GM12801 (cell line): ENCODE data around the gene LANCL2.

Experiments
- TF ChIP-seq, protein P1 (sequence below): IDR thresholded peaks from one replicate; pipeline ENCODE4 v1.5.1; 2011; ENCODE audit warnings: control low read depth; ENCODE audit not compliant: insufficient read length; ENCODE audit errors: extremely low read depth

The LANCL2 gene, protein sequence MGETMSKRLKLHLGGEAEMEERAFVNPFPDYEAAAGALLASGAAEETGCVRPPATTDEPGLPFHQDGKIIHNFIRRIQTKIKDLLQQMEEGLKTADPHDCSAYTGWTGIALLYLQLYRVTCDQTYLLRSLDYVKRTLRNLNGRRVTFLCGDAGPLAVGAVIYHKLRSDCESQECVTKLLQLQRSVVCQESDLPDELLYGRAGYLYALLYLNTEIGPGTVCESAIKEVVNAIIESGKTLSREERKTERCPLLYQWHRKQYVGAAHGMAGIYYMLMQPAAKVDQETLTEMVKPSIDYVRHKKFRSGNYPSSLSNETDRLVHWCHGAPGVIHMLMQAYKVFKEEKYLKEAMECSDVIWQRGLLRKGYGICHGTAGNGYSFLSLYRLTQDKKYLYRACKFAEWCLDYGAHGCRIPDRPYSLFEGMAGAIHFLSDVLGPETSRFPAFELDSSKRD

DNA sequence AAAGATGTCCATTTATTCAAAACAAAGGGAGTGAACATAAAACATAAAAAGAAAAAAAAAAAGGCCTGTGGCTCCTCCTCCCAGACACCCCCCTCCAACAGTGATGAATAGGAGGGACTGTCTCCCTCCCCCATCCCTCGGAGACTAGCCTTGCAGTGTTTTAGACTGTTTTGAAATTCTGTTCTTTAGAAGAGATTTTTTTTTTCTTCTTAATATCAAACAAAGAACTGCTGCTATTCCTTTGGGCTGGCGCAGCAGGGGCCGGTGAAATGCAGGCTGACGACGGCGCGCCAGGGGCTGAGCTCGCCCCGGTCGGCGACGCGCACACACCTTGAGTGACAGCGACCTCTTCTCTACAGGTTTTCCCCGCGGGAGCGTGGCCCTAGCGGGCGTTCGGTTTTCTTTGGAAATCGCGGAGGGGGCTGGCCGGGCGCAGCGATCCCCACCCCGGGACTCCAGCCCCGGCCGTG lies at the start of gene LANCL2:
TSS of gene LANCL2 (plus strand) at position 133 of the 470 bp plus-strand sequence. CDS start 689 bp downstream, outside the sequence.
- TF ChIP-seq, protein P1, sequence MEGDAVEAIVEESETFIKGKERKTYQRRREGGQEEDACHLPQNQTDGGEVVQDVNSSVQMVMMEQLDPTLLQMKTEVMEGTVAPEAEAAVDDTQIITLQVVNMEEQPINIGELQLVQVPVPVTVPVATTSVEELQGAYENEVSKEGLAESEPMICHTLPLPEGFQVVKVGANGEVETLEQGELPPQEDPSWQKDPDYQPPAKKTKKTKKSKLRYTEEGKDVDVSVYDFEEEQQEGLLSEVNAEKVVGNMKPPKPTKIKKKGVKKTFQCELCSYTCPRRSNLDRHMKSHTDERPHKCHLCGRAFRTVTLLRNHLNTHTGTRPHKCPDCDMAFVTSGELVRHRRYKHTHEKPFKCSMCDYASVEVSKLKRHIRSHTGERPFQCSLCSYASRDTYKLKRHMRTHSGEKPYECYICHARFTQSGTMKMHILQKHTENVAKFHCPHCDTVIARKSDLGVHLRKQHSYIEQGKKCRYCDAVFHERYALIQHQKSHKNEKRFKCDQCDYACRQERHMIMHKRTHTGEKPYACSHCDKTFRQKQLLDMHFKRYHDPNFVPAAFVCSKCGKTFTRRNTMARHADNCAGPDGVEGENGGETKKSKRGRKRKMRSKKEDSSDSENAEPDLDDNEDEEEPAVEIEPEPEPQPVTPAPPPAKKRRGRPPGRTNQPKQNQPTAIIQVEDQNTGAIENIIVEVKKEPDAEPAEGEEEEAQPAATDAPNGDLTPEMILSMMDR = no peak

DNA sequence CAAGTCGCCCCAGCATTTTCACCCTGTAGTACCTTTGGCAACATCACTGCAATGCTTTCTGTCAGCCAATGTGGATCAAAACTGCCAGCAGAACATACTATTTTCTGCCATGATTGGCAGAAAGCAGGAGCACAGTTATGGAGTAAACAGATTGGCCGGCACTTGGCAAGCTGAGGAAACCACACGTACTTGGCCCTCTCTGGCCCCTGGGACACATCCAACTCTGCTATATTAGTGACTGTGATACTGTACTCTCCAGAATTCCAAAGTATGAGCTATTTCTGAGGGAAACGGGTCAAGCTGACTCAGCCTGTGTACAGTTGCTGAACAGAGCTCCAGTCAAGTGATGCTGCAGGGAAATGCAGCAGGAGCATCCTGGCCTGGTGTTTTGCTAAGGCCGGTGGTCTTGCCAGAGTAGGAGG lies 39.8 kb upstream of the LANCL2 start:
- TF ChIP-seq, protein P1 = no peak

DNA sequence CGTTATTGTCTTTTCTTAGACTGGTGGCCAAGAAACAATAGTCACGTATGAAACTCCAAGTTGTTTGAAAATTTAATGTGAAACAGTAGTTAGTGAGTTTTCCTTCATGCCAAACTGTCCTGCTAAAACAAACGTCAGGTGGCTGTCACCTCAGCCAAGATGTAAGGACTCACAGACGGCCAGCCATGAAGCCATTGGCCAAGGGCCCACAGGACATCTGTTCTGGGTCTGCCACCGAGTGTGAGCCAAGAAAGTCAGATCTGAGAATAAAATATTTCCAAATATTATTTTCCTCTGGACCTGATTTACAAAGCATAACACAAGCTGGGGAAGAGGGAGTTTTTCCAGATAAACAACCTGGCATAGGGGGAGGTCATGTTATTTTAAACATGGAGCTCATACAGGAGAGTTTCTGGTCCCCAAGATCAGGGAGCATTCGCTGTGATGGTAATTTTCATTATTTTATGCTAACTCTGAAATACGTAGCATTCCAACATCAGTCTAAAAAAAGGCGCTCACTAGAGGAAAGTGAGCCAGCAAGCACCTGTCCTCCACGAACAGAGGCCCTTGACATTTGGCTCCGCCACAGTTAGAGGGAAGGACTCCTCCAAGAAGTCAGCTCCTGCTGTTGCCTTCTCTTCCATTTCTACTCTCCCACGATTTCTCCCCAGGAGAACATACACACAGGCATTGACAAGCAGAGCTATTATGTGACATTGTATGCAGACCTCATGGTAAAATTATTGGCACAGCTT lies 38.9 kb upstream of the LANCL2 start:
- TF ChIP-seq, protein P1 = no peak

DNA sequence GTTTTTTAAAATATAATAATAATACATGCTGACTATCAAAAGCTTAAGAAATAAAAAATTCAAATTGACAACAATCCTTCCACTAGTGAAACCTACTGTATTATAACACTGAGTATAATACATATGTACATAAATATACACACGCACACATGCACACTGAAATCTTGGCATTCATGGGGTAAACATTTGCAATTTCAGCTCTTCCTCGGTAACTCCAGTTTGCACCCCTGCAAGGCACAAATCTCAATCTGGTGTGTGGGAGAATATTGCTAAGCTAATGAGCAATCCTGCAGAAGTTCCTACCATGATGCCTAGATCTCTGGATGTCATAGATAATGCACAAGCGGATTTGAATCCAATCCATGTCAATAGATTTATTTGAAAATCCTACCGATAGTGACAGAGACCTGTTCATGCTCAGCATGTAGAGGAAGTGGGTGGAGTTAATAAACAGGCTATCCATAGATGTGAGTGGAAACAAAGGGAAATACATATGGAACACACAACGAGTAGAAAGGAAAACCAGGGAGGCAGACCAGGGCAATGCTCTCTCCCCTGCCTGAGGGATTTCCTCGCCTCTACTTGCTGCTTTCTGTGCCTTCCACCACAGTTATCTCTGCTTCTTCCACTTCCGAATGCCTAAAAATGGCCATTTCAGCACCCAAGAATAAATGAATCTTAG lies 38.1 kb upstream of the LANCL2 start:
- TF ChIP-seq, protein P1 = no peak

DNA sequence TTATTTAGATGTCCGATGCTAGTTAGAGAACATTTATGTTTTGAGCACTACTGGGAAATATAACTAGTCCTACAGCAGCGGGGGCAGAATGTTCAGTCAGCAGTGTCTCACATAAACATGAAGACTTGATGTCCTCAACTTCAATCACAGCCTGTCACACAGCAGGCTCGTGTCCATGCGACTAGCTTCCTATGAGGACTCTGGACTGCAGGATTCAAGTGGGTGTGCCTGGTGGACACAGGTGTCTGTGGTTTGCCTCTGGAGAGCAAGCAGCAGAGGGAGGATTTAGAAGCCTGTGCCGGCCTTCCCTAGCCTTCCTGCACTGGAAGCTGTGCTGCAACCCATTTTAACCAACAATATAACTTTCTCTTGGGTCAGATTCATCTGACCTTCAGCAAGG lies 30.0 kb upstream of the LANCL2 start:
- TF ChIP-seq, protein P1 = no peak

DNA sequence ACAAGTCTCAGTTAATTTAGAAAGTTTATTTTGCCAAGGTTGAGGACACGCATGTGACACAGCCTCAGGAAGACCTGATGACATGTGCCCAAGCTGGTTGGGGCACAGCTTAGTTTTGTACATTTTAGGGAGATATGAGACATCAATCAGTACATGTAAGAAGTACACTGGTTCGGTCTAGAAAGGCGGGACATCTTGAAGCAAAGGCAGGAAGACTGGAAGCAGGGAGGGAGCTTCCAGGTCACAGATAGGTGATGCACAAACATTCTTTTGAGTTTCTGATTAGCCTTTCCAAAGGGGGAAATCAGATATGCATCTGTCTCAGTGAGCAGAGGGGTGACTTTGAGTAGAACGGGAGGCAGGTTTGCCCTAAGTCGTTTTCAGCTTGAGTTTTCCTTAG lies 29.4 kb upstream of the LANCL2 start:
- TF ChIP-seq, protein P1 = no peak

DNA sequence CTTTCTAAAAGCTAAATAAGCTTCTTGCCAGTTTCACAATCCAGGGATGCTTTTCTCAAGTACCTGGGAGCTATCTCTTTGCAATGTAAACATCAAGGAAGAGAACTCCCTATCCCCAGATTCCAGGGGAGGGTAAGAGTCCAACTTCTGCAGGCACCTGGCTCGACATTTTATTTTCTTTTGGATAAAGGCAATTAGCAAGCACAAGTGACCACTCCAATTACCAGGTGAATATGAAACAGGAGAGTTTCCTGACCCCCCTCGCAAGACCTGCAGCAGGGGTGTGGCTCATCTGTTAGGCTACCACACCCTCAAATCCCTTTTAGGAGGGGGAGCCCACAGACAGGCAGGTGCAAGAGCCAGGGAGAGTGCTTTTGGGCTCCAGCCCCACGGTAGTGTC lies 28.6 kb upstream of the LANCL2 start:
- TF ChIP-seq, protein P1 = no peak
